NB4 (cell line): Measurements from ENCODE around the gene MSMO1.

ENCODE experiments used
- DNase-seq: peaks from one replicate; pipeline ENCODE4 v3.0.0; 2010; ENCODE audit warnings: low read depth
- H3K4me3 ChIP-seq: one replicate; pipeline ENCODE4 v1.5.1; 2011; ENCODE audit warnings: mild to moderate bottlenecking, low read depth, low read length, moderate library complexity
- MYC ChIP-seq: IDR thresholded peaks from 2 replicates; pipeline ENCODE4 v1.6.1; 2011; ENCODE audit warnings: low read depth, low read length
- POLR2A ChIP-seq: IDR thresholded peaks from 2 replicates; pipeline ENCODE4 v1.6.1; 2011; ENCODE audit warnings: mild to moderate bottlenecking; ENCODE audit not compliant: insufficient read length; ENCODE audit errors: extremely low read depth
- TF ChIP-seq, protein P1 (sequence below): IDR thresholded peaks from 2 replicates; pipeline ENCODE4 v1.6.1; 2011; ENCODE audit warnings: low read depth, low read length
- TF ChIP-seq, protein P2 (sequence below): IDR thresholded peaks from one replicate; pipeline ENCODE4 v1.5.1; 2012; ENCODE audit warnings: low read depth, low read length

Gene MSMO1

DNA sequence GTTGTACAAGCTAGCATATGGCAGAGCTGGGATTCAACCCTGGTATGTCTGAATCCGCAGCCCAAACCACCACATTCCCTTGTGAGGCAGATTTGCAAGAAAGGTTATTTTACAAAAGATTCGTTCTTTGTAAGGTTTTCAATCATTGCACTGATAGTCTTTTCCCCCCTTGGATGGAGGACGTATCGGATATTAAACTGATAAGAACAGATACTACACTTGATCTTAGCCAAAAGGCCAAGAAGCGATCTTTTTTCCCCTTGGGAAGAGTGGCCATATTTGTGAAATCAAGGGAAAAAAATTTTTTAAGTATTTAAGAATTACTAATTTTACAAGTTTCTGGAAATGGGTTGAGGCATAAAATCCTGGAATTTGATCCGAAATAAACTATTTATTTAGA lies 34.4 kb upstream of the MSMO1 start:
- TF ChIP-seq, protein P1, sequence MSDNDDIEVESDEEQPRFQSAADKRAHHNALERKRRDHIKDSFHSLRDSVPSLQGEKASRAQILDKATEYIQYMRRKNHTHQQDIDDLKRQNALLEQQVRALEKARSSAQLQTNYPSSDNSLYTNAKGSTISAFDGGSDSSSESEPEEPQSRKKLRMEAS, result no peak
- no peak for TF ChIP-seq POLR2A
- TF ChIP-seq, protein P2, sequence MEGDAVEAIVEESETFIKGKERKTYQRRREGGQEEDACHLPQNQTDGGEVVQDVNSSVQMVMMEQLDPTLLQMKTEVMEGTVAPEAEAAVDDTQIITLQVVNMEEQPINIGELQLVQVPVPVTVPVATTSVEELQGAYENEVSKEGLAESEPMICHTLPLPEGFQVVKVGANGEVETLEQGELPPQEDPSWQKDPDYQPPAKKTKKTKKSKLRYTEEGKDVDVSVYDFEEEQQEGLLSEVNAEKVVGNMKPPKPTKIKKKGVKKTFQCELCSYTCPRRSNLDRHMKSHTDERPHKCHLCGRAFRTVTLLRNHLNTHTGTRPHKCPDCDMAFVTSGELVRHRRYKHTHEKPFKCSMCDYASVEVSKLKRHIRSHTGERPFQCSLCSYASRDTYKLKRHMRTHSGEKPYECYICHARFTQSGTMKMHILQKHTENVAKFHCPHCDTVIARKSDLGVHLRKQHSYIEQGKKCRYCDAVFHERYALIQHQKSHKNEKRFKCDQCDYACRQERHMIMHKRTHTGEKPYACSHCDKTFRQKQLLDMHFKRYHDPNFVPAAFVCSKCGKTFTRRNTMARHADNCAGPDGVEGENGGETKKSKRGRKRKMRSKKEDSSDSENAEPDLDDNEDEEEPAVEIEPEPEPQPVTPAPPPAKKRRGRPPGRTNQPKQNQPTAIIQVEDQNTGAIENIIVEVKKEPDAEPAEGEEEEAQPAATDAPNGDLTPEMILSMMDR, result no peak
- no peak for TF ChIP-seq MYC
- peak; percentile 13 for DNase-seq
- no peak overlapping the region for H3K4me3 ChIP-seq

DNA sequence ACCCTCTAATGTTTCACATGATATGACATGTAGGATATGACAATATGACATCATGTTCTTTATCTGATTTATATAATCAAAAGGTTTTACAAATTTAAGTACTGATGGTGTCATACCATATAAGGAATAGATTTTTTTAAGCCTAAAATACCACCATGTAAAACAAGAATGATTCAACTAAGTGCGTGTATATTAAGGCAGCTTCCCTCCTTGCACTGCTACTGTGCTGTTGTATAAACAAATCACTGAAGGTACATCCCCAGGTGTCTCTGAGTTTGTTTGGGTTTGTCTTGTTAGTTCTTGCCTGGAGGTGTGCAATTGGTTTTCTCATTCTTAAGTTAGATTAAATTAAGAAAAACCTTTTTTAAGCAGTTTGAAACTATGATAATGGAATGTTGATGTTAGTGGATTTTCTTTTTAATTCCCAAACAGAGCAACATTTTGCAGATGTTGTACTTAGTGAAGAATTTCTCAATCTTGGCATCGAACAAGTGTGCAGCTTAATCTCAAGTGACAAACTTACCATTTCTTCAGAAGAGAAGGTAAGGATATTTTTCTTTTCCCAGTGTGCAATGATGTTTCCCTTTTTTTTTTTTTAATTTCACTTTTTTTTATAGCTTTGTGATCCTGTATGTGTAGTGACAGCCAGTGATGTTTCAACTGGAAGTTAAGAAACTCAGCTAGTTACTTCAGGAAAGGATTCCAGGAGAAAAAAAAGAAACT lies 33.4 kb upstream of the MSMO1 start:
- no peak for DNase-seq
- TF ChIP-seq MYC (no peak), POLR2A (no peak)
- TF ChIP-seq, protein P2, result no peak
- TF ChIP-seq, protein P1, result no peak
- no peak overlapping the region for H3K4me3 ChIP-seq

DNA sequence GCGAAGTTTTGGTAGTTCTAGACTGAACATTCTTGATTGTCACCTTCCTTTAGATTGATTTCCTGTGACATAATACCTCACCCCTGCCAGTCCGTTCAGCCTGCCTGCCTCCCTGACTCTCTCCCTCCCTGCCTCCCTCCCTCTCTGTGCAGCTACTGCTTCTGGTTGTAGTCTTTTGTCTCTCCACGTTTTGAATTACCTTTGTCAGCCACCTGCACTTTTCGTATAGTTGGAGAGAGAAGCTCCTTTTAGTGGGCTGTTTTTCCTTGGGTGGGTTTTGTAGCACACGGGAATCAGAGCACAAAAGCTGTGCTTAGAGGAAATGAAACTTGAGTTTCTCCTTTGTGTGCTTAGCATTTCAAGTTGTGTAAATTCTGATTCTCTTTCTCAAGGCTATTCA lies 32.6 kb upstream of the MSMO1 start:
- H3K4me3 ChIP-seq, result no peak overlapping the region
- TF ChIP-seq, protein P2, result no peak
- TF ChIP-seq MYC, result no peak
- TF ChIP-seq, protein P1, result no peak
- TF ChIP-seq POLR2A, result no peak
- DNase-seq, result no peak

DNA sequence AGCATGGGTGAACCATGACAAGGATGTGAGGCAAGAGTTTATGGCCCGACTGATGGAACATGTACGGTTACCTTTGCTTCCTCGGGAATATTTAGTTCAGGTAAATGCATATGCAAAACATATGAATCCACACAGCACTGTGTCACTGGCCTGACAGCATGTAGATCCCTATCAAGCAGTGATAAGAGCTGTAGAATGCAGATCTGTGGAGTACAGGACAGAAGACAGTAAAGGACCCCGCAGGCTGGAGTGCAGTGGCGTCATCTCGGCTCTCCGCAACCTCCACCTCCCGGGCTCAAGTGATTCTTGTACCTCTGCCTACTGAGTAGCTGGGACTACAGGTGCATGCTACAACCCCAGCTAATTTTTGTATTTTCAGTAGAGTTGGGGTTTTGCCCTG lies 29.8 kb upstream of the MSMO1 start:
- DNase-seq, result no peak
- no peak overlapping the region for H3K4me3 ChIP-seq
- TF ChIP-seq POLR2A (no peak), MYC (no peak)
- TF ChIP-seq, protein P2, result no peak
- TF ChIP-seq, protein P1, result no peak

DNA sequence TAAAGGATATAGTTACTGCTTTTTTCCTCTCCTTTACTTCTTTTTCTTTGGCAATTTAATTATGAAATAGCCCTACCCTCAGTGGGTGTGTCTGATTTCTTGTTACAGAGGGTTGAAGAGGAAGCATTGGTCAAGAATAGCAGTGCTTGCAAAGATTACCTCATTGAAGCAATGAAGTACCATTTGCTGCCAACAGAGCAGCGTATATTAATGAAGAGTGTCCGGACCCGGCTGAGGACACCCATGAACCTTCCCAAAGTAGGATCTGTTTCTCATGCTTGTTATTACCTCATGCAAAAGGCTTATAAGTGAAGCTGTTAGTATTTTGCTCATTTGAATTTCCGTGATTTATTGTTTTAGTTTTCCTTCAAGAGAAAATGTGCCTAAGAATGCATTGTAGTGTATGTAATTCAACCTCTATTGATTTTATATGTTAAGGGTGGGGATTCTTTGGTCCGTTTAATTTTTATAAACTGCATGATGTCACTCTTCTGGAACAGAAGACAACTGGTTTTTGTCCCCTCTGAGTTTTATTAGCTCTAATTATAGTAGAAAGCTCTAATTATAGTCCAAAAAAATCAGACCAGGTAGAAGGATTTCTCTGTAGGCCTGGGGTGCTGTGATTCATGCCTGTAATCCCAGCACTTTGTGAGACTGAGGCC lies 27.9 kb upstream of the MSMO1 start:
- no peak overlapping the region for H3K4me3 ChIP-seq
- DNase-seq, result peak; percentile 29
- TF ChIP-seq, protein P2, result no peak
- TF ChIP-seq POLR2A (no peak), MYC (no peak)
- TF ChIP-seq, protein P1, result no peak
